GM10266 (cell line): Measurements from ENCODE around the gene ART3.
"Not testable (repeated sequence)": the region's sequence is repeated elsewhere in the genome, so short reads cannot be mapped to it uniquely, and the experiment has no call there.

Experiments
- DNase-seq: peaks from one replicate; pipeline ENCODE4 v3.0.0; 2012; ENCODE audit errors: extremely low spot score
- TF ChIP-seq, protein P1 (sequence below): IDR thresholded peaks from 2 replicates; pipeline ENCODE4 v1.5.1; 2012; ENCODE audit warnings: mild to moderate bottlenecking, low read depth; ENCODE audit not compliant: control insufficient read depth, insufficient read depth; ENCODE audit errors: missing control alignments

ART3 gene, protein sequence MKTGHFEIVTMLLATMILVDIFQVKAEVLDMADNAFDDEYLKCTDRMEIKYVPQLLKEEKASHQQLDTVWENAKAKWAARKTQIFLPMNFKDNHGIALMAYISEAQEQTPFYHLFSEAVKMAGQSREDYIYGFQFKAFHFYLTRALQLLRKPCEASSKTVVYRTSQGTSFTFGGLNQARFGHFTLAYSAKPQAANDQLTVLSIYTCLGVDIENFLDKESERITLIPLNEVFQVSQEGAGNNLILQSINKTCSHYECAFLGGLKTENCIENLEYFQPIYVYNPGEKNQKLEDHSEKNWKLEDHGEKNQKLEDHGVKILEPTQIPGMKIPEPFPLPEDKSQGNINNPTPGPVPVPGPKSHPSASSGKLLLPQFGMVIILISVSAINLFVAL

DNA sequence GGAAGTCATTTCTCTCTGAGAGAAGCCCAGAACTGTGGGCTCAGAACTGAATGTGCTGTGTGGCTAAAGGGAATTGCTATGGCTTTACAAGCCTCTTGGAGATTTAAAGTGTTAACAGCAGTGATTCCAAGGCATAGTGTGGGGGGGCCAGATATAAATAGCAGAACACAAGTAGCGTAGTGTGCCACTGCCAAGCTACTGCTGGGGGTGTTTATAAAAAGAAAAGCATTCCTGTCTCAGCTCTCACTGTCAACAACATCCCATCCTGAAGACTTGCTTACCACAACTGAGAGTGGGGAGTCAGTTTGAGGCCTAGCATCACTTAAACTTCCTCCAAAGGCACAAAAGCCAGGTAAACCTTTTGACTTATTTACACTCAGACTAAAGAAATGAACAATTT is at the start of gene ART3:
Gene ART3, plus strand, starts transcription at position 242 of the 400 bp plus-strand sequence. CDS start 1,181 bp downstream, outside the sequence.
- no peak for DNase-seq
- TF ChIP-seq, protein P1, sequence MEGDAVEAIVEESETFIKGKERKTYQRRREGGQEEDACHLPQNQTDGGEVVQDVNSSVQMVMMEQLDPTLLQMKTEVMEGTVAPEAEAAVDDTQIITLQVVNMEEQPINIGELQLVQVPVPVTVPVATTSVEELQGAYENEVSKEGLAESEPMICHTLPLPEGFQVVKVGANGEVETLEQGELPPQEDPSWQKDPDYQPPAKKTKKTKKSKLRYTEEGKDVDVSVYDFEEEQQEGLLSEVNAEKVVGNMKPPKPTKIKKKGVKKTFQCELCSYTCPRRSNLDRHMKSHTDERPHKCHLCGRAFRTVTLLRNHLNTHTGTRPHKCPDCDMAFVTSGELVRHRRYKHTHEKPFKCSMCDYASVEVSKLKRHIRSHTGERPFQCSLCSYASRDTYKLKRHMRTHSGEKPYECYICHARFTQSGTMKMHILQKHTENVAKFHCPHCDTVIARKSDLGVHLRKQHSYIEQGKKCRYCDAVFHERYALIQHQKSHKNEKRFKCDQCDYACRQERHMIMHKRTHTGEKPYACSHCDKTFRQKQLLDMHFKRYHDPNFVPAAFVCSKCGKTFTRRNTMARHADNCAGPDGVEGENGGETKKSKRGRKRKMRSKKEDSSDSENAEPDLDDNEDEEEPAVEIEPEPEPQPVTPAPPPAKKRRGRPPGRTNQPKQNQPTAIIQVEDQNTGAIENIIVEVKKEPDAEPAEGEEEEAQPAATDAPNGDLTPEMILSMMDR = no peak

GRCh38 chr4:76028350-76028765 is 46.2 kb upstream of the ART3 start:
- TF ChIP-seq, protein P1 = no peak
- DNase-seq = no peak

DNA sequence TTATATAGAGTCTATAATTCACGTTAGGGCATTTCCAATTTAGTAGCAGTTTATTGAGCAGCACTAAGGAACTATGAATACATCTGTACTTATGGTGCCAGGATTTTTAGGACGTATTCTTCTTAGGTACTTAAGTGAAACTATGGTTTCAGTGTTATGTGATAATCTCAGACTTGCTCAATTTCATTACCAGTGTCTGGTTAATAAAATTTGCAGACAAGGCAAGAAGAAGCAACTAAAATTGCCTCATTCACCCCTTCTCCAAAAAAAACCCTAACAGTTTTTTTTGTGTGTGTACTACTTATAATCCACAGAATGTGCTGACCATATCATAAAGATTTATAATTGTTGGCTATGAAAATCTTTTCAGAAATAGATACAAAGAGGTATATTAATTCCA is 45.2 kb upstream of the ART3 start:
- DNase-seq = no peak
- TF ChIP-seq, protein P1 = no peak

- no peak for DNase-seq
- TF ChIP-seq, protein P1 = no peak
Observed at GRCh38 chr4:76035141-76035540, 39.4 kb upstream of the ART3 start.

DNA sequence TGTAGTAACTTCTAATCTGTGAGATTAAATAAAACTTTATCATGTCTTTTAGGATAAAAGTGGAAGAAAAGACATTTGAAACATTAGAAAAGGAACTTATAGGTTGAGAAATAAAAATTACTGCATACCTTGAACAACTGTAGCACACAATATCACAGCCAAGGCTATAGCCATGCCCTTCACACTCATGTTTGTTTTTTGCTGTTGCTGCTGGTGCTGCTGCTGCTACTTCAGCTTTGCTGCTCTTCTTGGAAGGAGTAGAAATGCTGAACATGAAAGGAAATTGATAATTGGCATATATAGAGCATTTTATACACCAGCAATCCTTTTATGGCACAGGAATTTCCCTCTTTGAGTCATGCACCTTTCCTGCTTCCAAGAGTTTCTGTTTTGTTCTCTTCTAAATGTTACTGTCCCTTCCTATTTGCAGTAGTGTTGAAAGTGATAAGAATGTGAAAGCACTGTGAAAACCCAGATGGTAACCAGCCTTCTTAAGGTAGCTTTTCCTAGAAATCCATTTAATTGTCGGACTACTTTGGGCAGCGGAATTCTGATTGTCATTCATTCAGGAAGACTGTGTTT is 38.6 kb upstream of the ART3 start, which contains the start of gene CXCL11:
Gene CXCL11, minus strand, starts transcription at position 272 of the 582 bp plus-strand sequence. Its CDS starts 83 bp downstream, at position 189.
- TF ChIP-seq, protein P1 = no peak
- DNase-seq = no peak

DNA sequence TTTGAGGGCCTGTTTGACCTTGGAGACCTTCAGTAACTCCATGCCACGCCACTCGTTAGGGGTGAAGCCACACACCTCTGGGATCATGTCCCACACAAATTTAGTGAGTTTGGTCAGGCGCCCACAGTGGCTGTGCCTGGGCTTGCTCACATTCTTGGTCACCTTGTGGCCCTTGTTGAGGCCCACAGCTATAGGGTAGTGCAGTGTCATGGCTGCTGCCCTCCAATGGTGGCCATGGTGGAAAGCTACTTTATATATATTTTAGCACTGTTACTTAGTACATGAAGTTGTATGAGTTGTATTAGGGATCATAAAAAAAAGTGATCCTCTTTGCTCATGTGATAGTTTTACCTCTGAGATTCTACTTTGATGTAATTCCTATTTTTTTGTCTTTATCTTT is 37.7 kb upstream of the ART3 start:
- TF ChIP-seq, protein P1 = no peak
- DNase-seq = no peak

DNA sequence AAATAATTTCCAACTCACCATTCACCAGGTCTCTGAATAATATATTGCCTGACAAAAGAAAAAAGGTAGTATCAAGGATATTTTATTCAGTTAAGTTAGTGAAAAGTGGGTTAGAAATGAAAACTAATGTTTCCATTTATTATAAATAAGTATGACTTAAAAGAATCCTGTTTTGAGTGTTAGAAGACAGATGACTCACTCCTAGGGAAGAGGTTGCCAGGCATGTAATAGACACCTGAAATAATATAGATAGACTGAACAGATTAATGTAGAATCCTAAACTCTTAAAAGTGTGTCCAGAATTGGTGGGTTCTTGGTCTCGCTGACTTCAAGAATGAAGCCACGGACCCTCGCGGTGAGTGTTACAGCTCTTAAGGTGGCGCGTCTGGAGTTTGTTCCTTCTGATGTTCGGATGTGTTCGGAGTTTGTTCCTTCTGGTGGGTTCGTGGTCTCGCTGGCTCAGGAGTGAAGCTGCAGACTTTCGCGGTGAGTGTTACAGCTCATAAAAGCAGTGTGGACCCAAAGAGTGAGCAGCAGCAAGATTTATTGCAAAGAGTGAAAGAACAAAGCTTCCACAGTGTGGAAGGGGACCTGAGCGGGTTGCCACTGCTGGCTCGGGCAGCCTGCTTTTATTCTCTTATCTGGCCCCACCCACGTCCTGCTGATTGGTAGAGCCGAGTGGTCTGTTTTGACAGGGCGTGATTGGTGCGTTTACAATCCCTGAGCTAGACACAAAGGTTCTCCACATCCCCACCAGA is 32.1 kb upstream of the ART3 start:
- not testable (repeated sequence) for DNase-seq

DNA sequence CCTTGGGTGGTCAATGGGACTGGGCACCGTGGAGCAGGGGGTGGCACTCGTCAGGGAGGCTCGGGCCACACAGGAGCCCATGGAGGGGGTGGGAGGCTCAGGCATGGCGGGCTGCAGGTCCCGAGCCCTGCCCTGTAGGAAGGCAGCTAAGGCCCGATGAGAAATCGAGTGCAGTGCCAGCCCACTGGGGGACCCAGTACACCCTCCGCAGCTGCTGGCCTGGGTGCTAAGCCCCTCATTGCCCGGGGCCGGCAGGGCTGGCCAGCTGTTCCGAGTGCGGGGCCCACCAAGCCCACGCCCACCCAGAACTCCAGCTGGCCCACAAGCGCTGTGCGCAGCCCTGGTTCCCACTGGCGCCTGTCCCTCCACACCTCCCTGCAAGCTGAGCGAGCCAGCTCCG is 31.2 kb upstream of the ART3 start:
- DNase-seq = not testable (repeated sequence)

DNA sequence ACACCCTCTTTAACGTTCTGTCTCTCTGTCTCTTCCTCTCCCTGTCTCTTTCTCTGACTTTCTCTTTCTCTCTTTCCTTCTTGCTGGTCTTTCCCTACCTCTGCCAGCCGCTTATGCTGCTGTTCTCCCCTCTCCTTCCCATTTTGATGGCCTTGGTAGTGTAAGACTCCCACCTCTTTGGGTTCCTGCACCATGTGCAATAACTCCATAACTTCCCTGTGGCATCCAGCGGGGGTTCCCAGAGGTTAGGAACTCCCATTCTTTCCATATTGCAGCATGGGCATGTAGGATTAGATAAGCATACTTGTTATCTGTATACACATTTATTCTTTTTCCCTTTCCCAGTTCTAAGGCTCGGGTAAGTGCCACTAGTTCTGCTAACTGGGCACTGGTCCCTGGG is 29.8 kb upstream of the ART3 start:
- DNase-seq = not testable (repeated sequence)

GRCh38 chr4:76049860-76050416 is 24.6 kb upstream of the ART3 start:
- not testable (repeated sequence) for DNase-seq

GRCh38 chr4:76050560-76051050 is 23.9 kb upstream of the ART3 start:
- not testable (repeated sequence) for DNase-seq
